T-helper 9 cell (primary cell): ENCODE results near the gene ISCA2.
A peak's percentile ranks its signal among the peaks of the same experiment; 100 is the strongest.
"Not testable (repeated sequence)": the region's sequence is repeated elsewhere in the genome, so short reads cannot be mapped to it uniquely, and the experiment has no call there.

Experiments
- DNase-seq: peaks from one replicate; pipeline ENCODE4 v3.0.0-alpha.2; 2020
- total RNA-seq, 2 donors: gene quantifications; one replicate each; lab custom pipeline; 2026; lab: John Stamatoyannopoulos, UW

ISCA2 gene, protein sequence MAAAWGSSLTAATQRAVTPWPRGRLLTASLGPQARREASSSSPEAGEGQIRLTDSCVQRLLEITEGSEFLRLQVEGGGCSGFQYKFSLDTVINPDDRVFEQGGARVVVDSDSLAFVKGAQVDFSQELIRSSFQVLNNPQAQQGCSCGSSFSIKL
- total RNA-seq = 16.4 to 32.9 reads per million in 2 donors

GRCh38 chr14:74493343-74494261 lies at the start of gene ISCA2:
Gene ISCA2 (plus strand): TSS chr14:74493765. CDS start chr14:74493775, 10 bp downstream.
- DNase-seq = peak; percentile 99

- DNase-seq = no peak
Observed at GRCh38 chr14:74444866-74445265, 48.7 kb upstream of the ISCA2 start.

- DNase-seq = not testable (repeated sequence)
Observed at GRCh38 chr14:74454397-74454796, 39.2 kb upstream of the ISCA2 start.

GRCh38 chr14:74456684-74457564 lies 36.6 kb upstream of the ISCA2 start:
- DNase-seq = no peak

DNA sequence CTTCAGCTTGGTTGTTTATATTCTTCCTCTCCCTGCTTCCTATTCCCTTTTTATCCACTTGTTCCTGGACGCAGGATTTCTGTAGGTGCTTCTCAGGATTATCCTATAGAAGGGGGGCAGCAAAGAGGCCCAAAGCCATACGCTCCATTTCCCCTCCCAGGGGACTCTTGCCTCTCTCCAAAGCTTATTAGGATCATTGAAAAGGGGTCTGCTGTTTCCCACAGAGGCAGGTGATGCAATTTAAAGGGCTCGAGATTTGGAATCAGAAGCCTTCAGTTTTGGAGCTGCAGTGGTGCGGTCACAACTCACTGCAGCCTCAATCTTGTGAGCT lies 36.0 kb upstream of the ISCA2 start:
- no peak for DNase-seq

DNA sequence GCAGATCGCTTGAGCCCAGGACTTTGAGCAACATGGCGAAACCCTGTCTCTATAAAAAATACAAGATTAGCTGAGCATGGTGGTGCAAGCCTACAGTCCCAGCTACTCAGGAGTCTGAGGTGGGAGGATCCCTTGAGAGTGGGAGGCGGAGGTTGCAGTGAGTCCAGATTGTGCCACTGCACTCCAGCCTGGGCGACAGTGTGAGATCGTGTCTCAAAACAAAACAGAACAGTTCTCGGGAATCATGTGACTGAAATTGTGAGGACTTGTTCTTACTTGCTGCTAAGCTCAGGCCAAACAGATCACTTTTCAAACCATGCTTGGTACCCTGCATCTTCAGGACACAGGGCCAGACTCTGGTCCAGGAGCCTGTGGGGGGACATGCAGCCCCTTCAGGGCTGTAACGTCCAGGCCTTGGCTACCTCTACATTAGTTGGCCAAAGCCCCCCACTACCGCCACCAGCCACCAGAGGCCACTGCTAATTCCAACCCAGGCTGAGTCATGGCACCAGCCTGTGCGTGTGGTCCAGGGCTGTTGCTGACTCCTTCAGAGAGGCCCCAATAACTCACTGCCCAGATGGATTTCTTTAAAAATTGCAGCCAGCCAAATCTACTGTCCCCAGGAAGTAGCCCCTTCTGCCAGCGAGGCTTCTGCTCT lies 34.1 kb upstream of the ISCA2 start:
- no peak for DNase-seq

DNA sequence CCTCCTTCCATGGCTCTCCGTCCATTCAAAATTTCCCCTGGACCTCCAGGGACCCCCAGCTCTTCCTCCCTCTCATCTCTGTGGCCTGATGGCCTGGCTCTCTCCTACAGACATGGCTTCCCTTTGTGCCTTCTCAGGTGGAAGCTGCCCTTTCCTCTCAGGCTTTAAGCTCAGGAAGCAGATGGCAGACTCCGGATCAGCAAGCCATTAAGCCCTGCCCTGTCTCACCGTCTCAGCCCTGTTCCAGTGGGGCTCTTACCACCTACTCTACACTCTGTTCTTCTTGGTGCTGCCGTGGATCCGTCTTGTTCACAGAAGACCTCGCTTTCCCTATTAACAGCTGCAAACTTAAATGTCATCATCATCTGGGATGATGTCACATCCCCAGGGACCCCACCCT lies 33.6 kb upstream of the ISCA2 start:
- no peak for DNase-seq

DNA sequence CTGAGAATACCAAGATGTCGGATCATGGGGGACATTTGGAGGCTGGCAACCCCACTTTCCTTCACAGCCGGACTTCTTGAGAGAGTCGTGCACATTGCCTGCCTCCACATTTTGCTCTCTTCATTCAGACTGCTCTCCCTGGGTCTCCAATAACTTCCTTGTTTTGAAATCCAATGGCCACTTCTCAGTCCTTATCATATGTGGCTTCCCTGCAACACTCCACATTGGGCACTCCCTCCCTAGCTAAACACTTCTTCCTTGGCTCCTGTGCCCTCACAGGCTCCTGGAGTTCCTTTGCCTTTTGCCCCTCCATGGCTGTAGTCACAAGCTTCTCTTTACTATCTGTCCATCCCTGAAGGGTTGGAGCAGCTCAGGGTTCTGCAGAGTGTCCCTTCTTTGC lies 30.6 kb upstream of the ISCA2 start:
- DNase-seq = no peak

DNA sequence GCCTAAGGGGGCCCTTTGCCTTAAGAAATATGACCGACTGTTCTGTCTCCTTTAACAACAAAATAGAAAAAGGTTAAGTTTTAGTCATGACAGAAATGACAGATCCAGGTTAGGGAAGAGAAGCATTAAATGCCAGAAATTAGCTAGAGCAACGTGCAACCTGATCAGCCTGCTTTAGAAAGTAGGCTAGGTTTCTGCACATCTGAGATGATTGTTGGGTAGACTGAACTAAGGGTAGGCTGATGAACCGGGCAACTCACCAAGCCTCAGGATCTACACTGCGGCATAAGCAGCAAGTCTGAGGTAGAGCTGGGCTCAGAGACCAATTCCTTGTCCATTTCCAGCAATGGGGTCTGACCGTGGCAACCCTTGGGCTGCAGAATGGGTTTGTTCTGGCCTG lies 29.9 kb upstream of the ISCA2 start:
- DNase-seq = no peak

- DNase-seq = no peak
Observed at GRCh38 chr14:74464785-74465184, 28.8 kb upstream of the ISCA2 start.

DNA sequence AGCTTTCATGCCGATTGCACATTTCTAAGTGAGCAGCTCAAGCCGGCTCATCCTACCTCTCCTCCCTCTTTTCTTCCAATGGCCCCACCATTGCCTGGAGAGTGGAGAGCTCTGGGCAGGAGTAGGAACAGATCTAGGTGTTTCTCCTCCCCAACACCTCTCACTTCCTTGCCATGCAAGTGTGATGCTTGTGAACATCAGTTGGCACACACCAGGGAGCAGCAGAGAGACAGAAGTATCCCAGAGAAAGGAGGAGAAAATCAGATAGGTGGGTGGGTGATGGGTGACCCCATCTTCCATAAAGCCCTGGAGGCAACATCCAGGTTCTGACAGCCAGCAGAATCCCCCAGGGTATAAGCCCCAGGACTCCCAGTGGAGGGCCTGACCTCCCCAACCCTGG lies 28.2 kb upstream of the ISCA2 start:
- DNase-seq = no peak

DNA sequence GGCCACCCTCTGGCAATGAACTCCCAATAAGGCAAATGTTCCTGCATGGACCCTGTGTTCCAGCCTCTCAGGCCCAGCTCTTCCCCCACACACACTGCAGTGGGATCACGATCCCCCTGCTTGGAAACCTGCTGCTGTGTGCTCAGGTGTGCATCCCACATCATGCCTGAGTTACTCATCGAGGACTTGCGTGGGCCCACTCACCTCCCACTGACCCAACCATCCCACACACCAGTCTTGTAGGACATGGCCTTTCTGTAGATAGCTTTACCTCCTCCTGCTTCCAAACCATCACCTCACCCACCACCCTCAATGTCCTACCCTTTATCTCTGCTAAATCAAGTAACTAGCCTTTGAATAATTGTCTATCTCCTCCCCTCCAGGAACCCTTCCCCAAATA lies 25.1 kb upstream of the ISCA2 start:
- DNase-seq = no peak

- no peak for DNase-seq
Observed at GRCh38 chr14:74469548-74470518, 23.7 kb upstream of the ISCA2 start.

DNA sequence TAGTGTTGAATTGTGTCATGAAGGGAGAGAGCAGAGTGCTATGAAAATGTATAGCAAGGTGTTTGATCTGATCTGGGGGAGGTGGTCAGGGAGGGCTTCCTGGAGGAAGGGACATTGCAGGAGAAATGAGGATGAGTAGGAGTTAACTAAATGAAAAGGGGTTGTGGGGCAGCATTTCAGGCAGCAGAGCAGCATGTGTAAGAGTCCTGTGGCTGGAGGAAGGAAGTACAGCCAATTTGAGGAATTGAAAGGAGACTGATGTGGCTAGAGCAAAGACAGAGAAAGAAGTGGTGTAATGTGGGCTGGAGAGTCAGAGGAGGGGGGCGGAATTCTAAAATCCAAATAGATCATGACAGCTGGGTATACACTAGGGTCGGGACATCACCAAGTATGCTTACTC lies 21.0 kb upstream of the ISCA2 start:
- no peak for DNase-seq

DNA sequence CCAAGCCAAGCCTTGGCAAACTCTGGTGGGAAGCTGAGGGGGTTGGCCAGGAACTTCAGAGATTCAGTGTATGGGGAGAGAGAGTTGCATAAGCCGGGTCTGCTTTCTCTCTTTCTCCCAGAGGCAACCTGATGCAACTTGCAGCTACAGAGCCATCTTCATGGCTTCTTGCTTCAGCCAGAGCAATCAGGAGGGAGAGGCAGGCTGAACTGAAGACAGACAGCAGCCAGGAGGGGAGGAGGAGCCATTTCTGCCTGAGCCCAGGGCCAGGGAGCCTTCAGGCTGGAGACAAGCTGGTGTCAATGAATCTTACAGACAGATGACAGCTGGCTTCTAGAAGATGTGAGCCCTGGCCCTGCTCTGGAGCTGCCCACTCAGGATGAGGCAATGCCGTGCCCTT lies 19.2 kb upstream of the ISCA2 start:
- DNase-seq = no peak

GRCh38 chr14:74475678-74476077 lies 17.9 kb upstream of the ISCA2 start:
- no peak for DNase-seq

DNA sequence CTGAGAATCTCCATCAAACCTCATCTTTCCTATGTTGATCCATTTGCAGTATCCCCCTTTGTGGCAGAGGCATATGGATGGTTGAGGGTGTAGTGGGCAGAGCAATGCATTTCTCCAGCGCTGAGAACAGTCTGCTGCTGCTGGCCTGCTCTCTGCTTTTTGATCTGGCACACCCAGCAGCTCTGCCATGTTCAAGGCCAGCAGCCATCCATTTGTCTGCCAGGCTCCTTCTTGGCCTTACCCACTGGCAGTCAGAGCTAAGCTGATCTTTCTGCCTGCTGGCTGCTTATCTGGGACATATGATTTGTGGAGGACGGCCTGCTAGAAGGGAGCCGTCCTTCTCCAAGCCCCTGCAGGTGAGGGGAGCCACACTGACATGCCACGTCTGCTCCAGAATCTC lies 17.5 kb upstream of the ISCA2 start:
- DNase-seq = no peak

GRCh38 chr14:74476607-74477006 lies 17.0 kb upstream of the ISCA2 start:
- no peak for DNase-seq

DNA sequence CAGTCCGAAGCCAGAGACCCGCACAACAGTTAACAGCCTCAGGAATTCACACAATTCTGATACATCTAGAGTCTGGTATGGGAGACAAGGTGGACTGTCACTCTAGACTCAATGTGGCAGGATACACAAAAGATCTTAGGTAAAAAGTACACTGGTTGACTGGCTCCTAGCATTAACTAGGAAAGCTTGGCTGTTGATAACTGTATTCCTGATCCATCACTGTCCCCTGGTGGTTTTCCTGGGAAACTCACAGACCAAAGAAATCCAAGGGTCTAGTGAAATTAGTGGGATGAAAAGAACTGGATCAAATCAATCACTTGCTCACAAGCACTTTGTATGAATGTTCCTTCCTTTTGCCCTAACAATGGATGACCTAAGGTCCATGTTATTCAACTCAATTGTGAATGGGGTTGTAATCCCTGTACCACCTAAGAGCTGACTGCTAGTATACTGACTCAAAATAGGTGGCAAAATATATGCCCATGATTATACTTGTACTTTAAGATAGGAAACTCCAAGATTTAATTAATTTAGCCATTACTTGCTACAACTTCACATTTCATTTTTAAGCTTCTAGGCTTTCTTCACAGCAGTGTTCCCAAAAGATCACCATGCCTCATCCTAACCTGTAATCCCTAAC lies 14.4 kb upstream of the ISCA2 start:
- no peak for DNase-seq

DNA sequence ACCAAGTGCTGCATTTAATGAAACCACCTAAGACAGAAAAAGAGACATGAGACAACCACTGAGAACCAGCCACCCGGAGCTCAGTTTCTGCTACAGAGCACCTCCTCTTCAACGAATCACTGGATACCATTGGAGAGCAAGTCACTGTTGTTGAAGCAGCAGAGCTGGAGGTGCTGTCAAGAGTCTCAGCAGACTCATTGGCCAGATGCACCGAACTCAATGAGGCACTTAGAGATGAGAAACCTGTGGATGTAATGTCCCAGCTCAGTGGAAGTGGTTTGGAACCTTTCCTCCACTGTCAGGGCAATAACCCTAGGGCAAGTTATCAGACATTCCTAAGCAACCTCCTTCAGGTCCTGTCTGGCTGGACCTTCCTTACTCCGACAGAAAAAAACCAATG lies 13.5 kb upstream of the ISCA2 start:
- DNase-seq = no peak

DNA sequence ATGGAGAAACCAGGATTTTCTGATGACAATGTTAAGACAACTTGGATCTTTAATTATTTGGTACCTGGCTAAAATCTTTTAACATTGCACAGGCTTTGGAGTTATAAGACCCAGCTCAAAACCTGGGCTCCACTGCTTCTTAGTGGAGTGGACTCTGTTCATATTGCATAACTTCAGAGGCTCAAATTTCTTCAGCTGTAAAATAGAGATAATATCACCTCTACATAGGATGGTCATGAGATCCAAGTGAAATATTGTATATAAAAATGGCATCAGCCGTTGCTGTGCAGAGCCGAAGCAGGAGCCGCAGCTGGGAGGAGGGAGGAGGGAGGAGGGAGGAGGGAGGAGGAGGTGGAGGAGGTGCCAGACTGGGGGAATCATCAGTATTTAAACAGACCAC lies 11.0 kb upstream of the ISCA2 start:
- DNase-seq = no peak
